Activated T-helper 2 cell treated with anti-CD3 and anti-CD28 coated beads, Interferon-gamma antibody, Interleukin-2, Interleukin-4, amounts not matched to agents 10 μg/mL and 5 μg/mL and 100 μg/mL, durations not matched to agents 14 hours and 24 hours and 36 hours (primary cell): ENCODE results near the gene TOR1AIP1. TPM values are rescaled to one million over a fixed set of nuclear protein-coding genes. Genes with fewer than 3 reads are reported as not detected.
"Not testable (repeated sequence)": the region's sequence is repeated elsewhere in the genome, so short reads cannot be mapped to it uniquely, and the experiment has no call there.

ENCODE experiments used
- DNase-seq: peaks from one replicate; pipeline ENCODE4 v3.0.0; 2021; ENCODE audit warnings: low spot score
- H3K27ac Mint-ChIP-seq: one replicate; pipeline ENCODE4 v1.8.0; 2021; ENCODE audit warnings: mixed read lengths
- H3K27me3 Mint-ChIP-seq: one replicate; pipeline ENCODE4 v1.8.0; 2021; ENCODE audit warnings: low read depth, mixed read lengths
- H3K36me3 Mint-ChIP-seq: one replicate; pipeline ENCODE4 v1.8.0; 2021; ENCODE audit warnings: low read depth, mixed read lengths
- H3K4me1 Mint-ChIP-seq: one replicate; pipeline ENCODE4 v1.8.0; 2021; ENCODE audit warnings: low read depth, mixed read lengths
- H3K4me3 Mint-ChIP-seq: one replicate; pipeline ENCODE4 v1.8.0; 2021; ENCODE audit warnings: low read depth, mild to moderate bottlenecking, moderate library complexity, mixed read lengths
- H3K9me3 Mint-ChIP-seq: one replicate; pipeline ENCODE4 v1.8.0; 2021; ENCODE audit warnings: mixed read lengths
- intact Hi-C: fragments of 100-400 bp; cut with micrococcal nuclease; formaldehyde crosslinking; loops from one replicate; pipeline ENCODE4 v1.15.1; 2023
- total RNA-seq: library from RNA; stranded (reverse); gene quantifications from 2 replicates; pipeline ENCODE4 v1.2.3, GENCODE V29; 2022

TOR1AIP1 gene
- 72.2 and 82.5 TPM in 2 replicates for total RNA-seq

GRCh38 chr1:179882253-179883039 lies at the start of gene TOR1AIP1:
Gene TOR1AIP1 (plus strand): TSS chr1:179882285. CDS start chr1:179882503, 218 bp downstream.
- H3K27me3 Mint-ChIP-seq: no peaks in the 10 kb centered on the region
- H3K4me1 Mint-ChIP-seq: peaks cover 42% of the 10 kb centered on the region

GRCh38 chr1:179836686-179837445 lies 45.2 kb upstream of the TOR1AIP1 start:
- H3K27ac Mint-ChIP-seq, H3K36me3 Mint-ChIP-seq, H3K4me3 Mint-ChIP-seq, intact Hi-C loops, DNase-seq, H3K27me3 Mint-ChIP-seq, H3K9me3 Mint-ChIP-seq, H3K4me1 Mint-ChIP-seq: not testable (repeated sequence)

More at GRCh38 chr1:179882253-179883039, at the start of gene TOR1AIP1:
- H3K36me3 Mint-ChIP-seq: peaks cover 28% of the 10 kb centered on the region
- intact Hi-C loops: loop anchor here (1.0 to 10.0 kb wide), 5 partner anchors 68 to 612 kb away; partner anchors contain the start of gene QSOX1
- H3K9me3 Mint-ChIP-seq: no peaks in the 10 kb centered on the region
- peak within 1 kb of the TSS; percentile 85 for H3K4me3 Mint-ChIP-seq
- H3K27ac Mint-ChIP-seq: peak within 1 kb of the TSS; percentile 97
- peak; percentile 98 for DNase-seq

GRCh38 chr1:179840107-179840506 lies 42.0 kb upstream of the TOR1AIP1 start:
- intact Hi-C loops: no loop called here
- no peaks in the 10 kb centered on the region for H3K9me3 Mint-ChIP-seq
- H3K36me3 Mint-ChIP-seq: peaks cover 13% of the 10 kb centered on the region
- no peak for DNase-seq
- H3K27me3 Mint-ChIP-seq: no peaks in the 10 kb centered on the region
- peaks cover 2% of the 10 kb centered on the region for H3K4me1 Mint-ChIP-seq
- no peak overlapping the region for H3K4me3 Mint-ChIP-seq
- no peak overlapping the region for H3K27ac Mint-ChIP-seq

GRCh38 chr1:179848233-179848632 lies 33.9 kb upstream of the TOR1AIP1 start:
- Mint-ChIP-seq H3K9me3 (no peaks in the 10 kb centered on the region), H3K36me3 (peaks cover 53% of the 10 kb centered on the region), H3K4me3 (no peak overlapping the region), H3K4me1 (no peaks in the 10 kb centered on the region), H3K27ac (no peak overlapping the region), H3K27me3 (no peaks in the 10 kb centered on the region)
- intact Hi-C loops: no loop called here
- DNase-seq: no peak

GRCh38 chr1:179853102-179853501 lies 29.0 kb upstream of the TOR1AIP1 start:
- H3K9me3 Mint-ChIP-seq: no peaks in the 10 kb centered on the region
- no peaks in the 10 kb centered on the region for H3K27me3 Mint-ChIP-seq
- H3K4me3 Mint-ChIP-seq: no peak overlapping the region
- peaks cover 54% of the 10 kb centered on the region for H3K36me3 Mint-ChIP-seq
- DNase-seq: no peak
- peaks cover 5% of the 10 kb centered on the region for H3K4me1 Mint-ChIP-seq
- H3K27ac Mint-ChIP-seq: no peak overlapping the region
- intact Hi-C loops: no loop called here

- DNase-seq, H3K4me1 Mint-ChIP-seq, H3K27ac Mint-ChIP-seq, H3K4me3 Mint-ChIP-seq, intact Hi-C loops, H3K27me3 Mint-ChIP-seq, H3K9me3 Mint-ChIP-seq: not testable (repeated sequence)
- H3K36me3 Mint-ChIP-seq: peaks cover 45% of the 10 kb centered on the region
These were observed 26.3 kb upstream of the TOR1AIP1 start for GRCh38 chr1:179855831-179856230.

- H3K27me3 Mint-ChIP-seq: no peaks in the 10 kb centered on the region
These were observed 25.8 kb upstream of the TOR1AIP1 start for GRCh38 chr1:179856296-179856695.

GRCh38 chr1:179857009-179857408 lies 25.1 kb upstream of the TOR1AIP1 start:
- no peak overlapping the region for H3K27ac Mint-ChIP-seq
- H3K4me3 Mint-ChIP-seq: no peak overlapping the region
- peaks cover 7% of the 10 kb centered on the region for H3K4me1 Mint-ChIP-seq
- no peaks in the 10 kb centered on the region for H3K27me3 Mint-ChIP-seq
- no peak for DNase-seq
- intact Hi-C loops: no loop called here
- no peaks in the 10 kb centered on the region for H3K9me3 Mint-ChIP-seq
- peaks cover 48% of the 10 kb centered on the region for H3K36me3 Mint-ChIP-seq

More at GRCh38 chr1:179856296-179856695, 25.8 kb upstream of the TOR1AIP1 start:
- intact Hi-C loops: no loop called here
- Mint-ChIP-seq H3K4me1 (peaks cover 7% of the 10 kb centered on the region), H3K4me3 (no peak overlapping the region), H3K9me3 (no peaks in the 10 kb centered on the region), H3K36me3 (peaks cover 44% of the 10 kb centered on the region), H3K27ac (no peak overlapping the region)
- DNase-seq: no peak

GRCh38 chr1:179860652-179861051 lies 21.4 kb upstream of the TOR1AIP1 start:
- Mint-ChIP-seq H3K4me3 (no peak overlapping the region), H3K36me3 (peaks cover 65% of the 10 kb centered on the region), H3K4me1 (peaks cover 7% of the 10 kb centered on the region), H3K9me3 (no peaks in the 10 kb centered on the region), H3K27ac (no peak overlapping the region), H3K27me3 (no peaks in the 10 kb centered on the region)
- intact Hi-C loops: no loop called here
- no peak for DNase-seq

- no peaks in the 10 kb centered on the region for H3K9me3 Mint-ChIP-seq
- peaks cover 56% of the 10 kb centered on the region for H3K36me3 Mint-ChIP-seq
- no peaks in the 10 kb centered on the region for H3K27me3 Mint-ChIP-seq
- H3K4me3 Mint-ChIP-seq: no peak overlapping the region
- peaks cover 4% of the 10 kb centered on the region for H3K4me1 Mint-ChIP-seq
- no peak for DNase-seq
- no peak overlapping the region for H3K27ac Mint-ChIP-seq
- intact Hi-C loops: no loop called here
These were observed 16.7 kb upstream of the TOR1AIP1 start for GRCh38 chr1:179865377-179865776.

- Mint-ChIP-seq H3K9me3 (no peaks in the 10 kb centered on the region), H3K27me3 (no peaks in the 10 kb centered on the region), H3K27ac (no peak overlapping the region), H3K36me3 (peaks cover 49% of the 10 kb centered on the region), H3K4me3 (no peak overlapping the region), H3K4me1 (peaks cover 6% of the 10 kb centered on the region)
- intact Hi-C loops: loop anchor here (1.0 kb wide), 1 partner anchor 312 kb away; no protein-coding TSS in a partner anchor
- DNase-seq: no peak
These were observed 15.5 kb upstream of the TOR1AIP1 start for GRCh38 chr1:179866616-179867015.

GRCh38 chr1:179867493-179868330 lies 14.4 kb upstream of the TOR1AIP1 start:
- no peak overlapping the region for H3K4me3 Mint-ChIP-seq
- H3K4me1 Mint-ChIP-seq: peaks cover 6% of the 10 kb centered on the region
- intact Hi-C loops: loop anchor here (1.0 kb wide), 1 partner anchor 311 kb away; no protein-coding TSS in a partner anchor
- no peaks in the 10 kb centered on the region for H3K9me3 Mint-ChIP-seq
- no peak for DNase-seq
- H3K27me3 Mint-ChIP-seq: no peaks in the 10 kb centered on the region
- peaks cover 44% of the 10 kb centered on the region for H3K36me3 Mint-ChIP-seq
- H3K27ac Mint-ChIP-seq: no peak overlapping the region
